MM.1S (cell line): ENCODE measurements around the gene ARMC9.

Experiments used
- EZH2 ChIP-seq: fragments of 300-600 bp; sonication (generic); optimal IDR thresholded peaks from 2 replicates; pipeline ENCODE3; 2017; ENCODE audit warnings: low read depth, mild to moderate bottlenecking, antibody characterized with exemption, low read length, mixed read lengths
- TF ChIP-seq, protein P1 (sequence below): fragments of 300-600 bp; sonication (generic); IDR thresholded peaks from 2 replicates; pipeline ENCODE4 v1.5.1; 2016; ENCODE audit warnings: antibody characterized with exemption, low read length, mixed read lengths

DNA sequence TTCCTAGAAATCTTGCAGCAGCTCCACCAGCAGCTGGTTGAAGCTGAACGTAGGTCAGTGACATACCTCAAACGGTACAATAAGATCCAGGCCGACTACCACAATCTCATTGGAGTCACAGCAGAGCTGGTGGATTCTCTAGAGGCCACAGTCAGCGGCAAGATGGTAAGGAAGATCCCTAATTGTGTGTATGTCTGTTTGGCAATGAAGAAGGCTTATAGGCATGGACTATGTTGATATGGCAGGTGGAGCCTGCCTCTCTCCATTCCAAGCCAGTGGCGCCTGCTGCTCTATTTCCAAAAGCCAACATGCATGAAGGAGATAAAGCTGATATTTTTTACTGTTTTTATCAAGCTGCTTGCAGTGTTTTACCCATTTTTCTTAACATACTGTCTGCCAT, 36.8 kb downstream of the ARMC9 start:
- TF ChIP-seq, protein P1, sequence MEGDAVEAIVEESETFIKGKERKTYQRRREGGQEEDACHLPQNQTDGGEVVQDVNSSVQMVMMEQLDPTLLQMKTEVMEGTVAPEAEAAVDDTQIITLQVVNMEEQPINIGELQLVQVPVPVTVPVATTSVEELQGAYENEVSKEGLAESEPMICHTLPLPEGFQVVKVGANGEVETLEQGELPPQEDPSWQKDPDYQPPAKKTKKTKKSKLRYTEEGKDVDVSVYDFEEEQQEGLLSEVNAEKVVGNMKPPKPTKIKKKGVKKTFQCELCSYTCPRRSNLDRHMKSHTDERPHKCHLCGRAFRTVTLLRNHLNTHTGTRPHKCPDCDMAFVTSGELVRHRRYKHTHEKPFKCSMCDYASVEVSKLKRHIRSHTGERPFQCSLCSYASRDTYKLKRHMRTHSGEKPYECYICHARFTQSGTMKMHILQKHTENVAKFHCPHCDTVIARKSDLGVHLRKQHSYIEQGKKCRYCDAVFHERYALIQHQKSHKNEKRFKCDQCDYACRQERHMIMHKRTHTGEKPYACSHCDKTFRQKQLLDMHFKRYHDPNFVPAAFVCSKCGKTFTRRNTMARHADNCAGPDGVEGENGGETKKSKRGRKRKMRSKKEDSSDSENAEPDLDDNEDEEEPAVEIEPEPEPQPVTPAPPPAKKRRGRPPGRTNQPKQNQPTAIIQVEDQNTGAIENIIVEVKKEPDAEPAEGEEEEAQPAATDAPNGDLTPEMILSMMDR: no peak
- no peak for TF ChIP-seq EZH2
